Measurements from ENCODE around the gene SARNP.

The SARNP gene

DNA sequence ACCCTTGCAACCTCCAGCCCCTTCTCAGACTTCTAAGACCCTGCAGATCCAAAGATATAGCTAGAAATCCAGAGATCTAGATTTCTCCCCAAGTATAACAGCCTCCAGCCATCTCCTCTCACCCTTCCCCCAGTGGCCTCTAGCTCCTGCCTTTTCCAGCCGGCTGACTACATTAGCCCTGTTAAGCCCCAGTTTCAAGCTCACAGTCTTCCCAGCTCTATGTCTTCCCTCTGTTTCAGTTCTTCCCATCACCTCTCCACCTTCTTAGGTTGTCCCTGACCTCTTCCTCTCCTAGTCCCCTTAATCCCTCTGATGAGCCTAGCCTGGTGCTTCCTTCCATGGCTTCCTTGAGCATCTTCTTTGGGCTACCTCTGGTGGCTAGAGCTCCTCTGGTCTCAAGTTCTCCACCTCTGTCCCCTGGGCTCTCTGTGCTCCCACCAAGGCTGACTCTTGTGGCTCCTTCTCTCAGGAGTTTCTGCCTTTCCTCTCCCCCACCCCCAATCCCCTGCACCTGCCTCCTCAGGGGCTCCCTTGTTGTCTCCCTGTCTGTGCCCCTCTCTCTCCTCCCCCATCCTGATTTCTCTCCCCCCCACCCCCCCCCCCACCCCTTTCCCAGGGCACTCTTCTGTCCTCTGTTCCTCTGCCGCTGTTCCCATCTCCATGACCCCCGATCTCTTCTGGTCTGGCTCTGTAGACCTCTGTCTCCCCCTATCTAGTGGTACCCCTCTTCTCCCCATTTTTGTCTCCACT lies 75.4 kb downstream of the SARNP start:
- no peak for DNase-seq

DNA sequence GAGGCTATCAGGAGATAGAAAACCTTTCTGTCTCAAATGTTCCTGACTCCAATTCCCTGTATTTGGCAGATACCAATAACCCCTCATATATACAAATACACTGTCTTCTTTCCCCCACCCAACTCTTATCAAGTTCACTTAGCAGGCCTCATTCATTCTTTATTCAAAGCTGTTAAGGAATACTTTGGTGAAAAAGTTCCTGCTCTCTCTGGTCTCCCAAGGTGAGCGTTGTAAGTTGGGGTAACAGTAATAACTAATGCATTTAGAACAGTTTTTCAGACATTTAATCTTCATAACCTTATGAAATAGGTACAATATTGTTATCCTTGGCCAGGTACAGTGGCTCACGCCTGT lies 78.5 kb downstream of the SARNP start:
- no peak for DNase-seq

DNA sequence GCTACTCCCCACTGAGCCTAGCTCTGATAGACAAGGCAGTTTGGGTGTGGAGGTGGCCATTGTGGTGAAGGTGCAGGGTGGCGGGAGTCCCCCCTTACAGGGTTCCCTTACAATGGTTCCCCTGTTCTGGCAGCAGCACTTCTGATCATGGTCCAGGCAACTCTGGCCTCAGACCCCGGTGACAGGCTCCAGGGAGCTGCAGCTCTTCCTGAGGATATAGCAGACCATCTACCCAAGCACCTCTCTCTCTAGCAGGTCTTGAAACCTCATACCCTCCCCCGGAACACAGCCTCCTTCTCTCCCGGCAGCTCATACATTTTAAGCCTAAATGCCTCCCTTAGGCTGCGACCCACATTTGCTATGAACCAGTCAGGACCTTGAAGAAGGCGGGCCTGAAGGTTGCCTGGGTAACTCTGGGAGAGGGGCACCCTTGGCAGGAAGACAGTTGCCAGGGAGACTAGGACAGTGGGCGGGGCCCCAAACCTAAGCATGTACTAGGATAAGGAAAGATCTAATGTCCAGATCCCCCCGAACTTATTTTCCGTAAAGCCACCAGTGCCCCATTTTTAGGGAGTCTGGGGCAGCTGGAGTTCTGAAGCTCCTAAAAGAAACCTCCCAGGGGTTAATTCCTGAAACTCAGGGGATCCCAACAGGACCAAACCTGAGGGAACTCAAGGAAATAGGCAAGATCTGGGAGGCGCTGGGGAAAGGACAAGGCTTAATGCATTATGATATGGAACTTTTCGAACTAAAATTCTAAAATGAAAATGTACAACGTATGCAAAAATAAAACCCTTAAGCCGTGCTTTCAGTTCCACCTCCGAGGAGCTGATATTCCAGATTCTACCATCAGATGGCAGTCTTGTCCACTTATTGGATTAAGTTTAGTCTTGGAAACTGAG lies 79.2 kb downstream of the SARNP start:
- DNase-seq = peak; percentile 78

DNA sequence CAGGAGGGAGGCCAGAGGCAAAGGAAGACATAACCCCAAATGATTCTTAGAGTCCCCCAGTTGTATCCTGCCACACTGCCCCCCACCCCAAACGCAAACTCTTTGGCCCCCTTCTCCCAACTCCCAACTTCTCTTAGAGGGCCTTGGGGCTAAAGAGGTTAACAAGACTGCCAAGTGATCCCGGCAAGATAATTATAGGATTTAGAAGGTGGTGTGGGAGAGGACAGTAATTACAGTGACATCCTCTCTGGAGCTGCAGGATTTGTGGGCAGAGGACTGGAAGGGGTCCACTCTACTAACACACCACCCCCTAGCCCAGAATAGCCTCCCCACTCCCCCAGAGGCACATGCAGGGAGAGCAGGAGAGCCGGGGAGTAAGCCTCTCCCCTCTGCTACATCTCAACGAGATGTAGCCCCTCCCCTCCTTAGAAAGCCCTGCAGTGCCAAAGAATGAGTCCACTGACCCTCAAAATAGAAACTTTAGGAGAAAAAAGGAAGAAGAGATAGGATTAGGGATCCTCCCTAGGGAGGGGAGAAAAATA lies 79.9 kb downstream of the SARNP start:
- no peak for DNase-seq

DNA sequence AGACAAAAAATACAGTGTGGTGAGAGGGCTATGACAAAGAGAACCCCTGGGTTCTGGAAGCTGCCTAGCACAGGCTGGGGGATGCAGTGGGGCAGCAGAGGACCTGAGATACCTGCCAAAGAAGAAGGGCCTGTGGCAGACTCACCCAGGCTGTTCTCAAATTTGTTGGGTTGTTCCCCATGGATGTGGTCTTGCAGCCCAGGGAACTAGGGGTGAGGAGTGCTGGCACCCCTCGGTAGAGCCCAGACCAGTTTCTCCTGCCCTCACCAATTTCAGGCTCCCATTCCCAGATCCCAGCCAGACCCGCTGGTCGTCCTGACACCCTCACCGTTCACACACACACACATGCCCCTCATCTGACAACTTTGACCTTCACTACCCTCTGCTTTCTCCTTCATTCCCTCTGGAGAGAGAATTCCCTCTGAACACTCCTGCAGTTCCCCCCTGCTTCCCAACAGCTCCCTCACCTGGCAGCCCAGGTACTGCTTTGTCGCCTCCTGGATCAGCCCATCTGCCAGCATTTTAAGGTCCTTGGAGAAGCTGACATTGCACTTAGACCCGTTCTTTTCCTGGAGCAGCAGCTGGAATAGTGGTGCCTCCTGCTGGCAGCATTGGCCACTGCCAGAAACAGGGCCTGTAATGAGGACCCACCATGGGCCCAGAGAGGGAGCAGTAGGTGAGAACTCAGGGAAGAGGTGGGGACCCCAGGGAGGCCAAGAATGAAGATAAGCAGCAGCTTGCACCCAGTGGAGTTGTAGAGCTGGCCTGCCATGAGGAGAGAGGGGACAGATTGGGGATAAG lies 80.5 kb downstream of the SARNP start:
- peak; percentile 41 for DNase-seq

DNA sequence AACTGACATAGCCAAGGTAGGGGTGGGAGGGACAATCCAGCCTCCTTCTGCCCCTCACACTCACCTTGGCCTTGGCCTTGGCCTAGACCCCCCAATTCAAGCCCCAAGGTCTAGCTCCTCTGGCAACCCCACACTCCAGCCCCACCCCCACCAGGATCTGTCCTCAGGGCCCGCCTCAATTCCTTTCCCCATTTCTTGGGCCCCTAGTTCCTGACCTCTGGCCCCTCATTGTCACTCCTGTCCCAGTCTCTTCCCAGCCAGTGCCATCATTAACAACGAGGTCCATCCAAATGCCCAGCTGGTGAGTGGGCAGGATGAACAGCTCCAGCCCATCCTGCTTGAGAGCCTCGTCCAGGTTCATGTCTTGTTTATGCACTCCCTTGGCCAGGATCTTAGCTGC lies 81.4 kb downstream of the SARNP start:
- DNase-seq = no peak

DNA sequence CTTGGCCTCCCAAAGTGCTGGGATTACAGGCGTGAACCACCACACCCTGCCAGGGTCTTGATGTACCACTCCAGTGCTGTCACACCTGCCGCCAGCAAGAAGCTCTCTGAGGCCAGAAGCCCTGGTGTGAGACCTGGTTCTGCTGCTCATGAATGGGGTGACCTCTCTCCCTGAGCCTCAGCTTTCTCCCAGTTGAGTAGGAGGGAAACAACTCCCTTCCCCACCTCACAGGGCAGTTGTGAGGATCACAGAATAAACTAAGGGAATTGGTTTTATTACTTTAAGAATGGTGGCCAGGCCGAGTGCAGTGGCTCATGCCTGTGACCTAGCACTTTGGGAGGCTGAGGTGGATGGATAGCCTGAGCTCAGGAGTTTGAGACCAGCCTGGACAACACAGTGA lies 82.9 kb downstream of the SARNP start:
- DNase-seq = no peak

DNA sequence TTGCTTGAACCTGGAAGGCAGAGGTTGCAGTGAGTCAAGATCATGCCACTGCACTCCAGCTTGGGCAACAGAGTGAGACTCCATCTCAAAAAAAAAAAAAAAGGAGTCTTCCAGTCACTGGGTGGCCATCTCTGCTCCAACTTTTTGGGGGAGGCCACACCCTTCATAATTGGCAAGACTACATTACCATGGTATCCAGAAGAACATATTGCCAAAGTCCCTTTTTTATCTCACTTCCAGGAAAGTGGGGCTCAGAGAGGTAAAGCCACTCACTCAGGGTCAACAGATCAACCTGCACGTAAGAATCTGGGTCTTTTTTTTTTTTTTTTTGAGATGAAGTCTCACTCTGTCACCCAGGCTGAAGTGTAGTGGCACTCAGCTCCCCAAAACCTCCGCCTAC lies 83.7 kb downstream of the SARNP start:
- no peak for DNase-seq

DNA sequence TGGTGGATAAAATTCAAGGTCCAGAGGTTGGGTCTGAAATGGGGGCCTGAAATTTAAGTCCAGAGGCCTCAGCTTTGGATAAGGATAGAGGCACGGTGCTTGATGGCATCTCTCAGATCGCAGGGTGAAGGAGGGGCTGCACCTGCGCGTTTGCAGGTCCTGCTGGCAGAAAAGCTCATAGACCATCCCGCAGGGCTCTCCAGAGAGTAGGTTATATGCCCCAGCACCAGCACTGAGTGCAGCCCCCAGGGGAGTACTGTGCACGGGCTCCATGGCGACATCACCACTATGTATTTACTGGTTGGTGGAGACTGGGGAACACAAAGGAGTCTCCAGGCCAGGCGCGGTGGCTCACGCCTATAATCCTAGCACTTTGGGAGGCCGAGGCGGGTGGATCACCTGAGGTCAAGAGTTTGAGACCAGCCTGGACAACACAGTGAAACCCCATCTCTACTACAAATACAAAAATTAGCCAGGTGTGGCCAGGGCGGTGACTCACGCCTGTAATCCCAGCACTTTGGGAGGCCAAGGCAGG lies 84.4 kb downstream of the SARNP start:
- DNase-seq = no peak

DNA sequence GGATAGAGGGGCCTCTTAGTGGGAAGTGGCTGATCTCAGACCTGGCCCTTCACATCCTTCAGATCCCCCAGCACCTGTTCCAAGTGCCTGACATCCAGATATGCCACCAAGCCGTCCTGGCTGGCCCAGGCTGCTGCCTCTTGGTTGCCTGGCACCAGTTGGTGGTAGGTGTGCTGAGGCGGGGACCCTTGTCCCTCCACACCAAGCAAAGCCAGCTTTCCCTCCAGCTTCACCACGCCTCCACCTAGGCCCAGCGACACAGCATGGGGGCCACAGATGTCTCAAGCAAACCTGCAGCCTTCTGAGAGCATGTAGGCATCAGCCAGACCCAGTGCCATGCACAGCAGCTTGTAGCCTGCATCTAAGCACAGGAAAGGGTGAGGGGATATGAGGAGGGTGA lies 85.2 kb downstream of the SARNP start:
- no peak for DNase-seq

DNA sequence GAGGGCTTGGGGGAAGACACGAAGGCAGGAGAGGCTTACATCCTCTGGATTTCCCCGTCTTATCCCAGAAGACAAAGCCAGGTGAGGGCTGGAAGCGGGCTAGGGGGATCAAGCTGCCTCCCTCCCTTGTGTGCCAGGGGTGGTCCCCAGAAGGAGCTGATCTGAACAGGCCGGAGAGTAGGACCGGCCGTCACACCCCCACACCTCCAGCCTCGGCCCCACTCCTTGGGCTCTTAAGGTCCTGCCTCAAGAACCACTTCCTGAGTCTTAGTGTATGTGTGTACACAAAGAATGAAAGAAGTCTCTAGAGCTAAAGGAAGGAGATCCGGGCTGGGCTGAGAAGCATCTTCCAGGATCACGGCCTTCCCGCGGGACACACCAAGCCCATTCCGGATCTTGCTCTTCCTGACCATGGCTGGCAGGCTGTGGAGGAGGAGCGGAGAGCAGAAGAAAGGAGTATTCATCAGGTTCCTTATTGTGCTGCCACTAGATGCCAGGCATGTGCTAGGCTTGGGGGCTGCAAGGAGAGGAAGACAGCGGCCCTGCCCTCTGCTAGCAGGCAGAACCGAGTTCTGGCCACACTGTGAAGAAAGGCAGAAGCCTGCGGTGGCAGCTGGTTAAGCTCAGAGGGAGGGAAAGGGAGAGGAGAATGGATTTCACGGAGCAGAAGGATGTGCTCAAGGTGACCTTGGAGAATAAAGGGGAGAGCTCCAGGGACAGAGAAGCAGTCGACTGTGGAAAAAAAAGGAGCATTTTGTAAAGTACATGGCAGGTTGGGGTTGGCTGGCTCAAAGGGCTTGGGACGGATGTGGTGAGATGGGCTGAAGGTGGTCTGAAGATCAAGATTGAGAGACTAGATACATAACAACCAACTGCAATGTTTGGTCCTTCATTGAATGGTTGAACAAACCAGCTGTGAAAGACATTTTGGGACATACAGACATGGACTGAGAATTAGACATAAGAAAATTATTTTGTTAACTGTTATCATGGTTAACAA lies 87.4 kb downstream of the SARNP start:
- DNase-seq = peak; percentile 23

DNA sequence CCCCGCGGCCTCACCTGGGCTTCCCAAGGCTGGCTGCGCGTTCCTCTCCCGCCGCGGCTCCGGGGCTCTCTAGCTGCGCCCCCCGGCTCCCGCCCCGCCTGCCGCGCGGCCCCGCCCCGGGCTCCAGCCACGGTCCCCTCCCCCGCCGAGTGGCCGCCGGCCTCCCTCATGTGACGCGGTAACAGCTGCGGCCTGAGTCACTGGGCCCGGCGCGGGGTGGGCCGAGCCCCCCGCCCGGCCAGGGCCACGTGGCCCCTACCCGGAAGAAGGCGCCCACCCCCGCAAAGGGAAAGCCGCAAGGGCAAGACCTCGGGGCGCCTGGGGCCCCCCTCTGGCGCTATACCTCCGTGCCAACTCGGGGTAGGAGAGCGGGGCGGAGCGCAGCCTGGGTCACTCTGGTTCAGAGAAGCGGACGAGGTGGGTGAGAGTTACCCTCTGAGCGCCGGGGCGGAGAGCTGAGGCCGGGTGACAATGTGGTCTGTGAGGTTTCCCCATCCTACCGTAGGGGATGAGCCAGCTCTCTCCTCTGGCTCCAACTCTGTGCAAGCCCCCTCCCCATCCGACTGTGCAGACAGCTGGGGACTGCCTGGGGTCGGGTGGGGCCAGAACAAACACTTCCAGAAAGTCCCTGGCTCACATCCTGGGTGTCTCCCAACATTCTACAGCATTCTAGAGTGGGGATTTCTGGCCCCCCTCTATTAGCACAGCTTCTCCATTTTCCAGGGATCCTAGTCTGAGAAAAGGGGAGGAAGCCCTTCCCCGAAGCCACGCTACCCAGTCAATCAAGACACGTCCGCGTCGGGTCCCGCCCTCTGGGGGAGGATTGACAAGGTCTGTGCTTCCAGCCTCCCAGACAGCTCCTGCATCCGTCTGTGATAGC lies 88.3 kb downstream of the SARNP start, which contains the start of gene CD63:
TSS of gene CD63 (minus strand) at position 71 of the 880 bp plus-strand sequence. CDS start 668 bp downstream, outside the sequence.
- peak; percentile 36 for DNase-seq

DNA sequence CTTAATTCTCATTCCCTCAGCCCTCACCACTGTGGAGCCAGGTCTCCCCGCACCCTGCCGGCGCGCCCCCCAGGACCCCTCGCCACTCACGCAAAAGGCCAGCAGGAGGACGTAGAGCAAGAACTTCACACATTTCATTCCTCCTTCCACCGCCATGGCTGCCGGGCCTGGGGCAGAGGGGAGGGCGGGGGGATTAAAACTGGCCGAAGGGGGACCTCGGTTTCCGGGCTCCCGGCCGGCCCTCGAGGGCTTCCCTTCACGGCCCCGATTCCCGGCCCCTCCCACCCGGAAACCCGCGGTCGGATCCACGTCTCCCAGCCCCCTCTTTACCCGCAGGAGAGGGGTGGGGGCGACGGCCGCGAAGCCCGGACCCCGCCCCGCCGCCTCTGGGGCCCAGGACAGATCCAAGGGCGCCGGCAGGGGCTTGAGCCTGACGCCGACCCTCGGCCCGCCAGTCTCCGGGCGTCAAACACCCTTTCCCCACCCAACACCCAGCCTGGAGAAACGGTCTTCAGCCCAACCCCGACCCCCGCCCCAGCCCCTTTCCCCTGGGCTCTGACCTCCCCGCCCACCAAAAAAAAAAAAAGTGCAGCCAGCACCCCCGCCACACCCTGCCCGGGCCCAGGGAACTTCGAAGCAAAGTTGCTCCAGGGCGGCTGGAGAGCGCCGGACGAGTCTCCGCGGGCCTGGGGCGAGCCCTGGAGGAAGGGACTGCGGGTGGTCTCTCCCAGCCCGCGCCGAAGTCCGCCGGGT lies 89.2 kb downstream of the SARNP start:
- DNase-seq = no peak

DNA sequence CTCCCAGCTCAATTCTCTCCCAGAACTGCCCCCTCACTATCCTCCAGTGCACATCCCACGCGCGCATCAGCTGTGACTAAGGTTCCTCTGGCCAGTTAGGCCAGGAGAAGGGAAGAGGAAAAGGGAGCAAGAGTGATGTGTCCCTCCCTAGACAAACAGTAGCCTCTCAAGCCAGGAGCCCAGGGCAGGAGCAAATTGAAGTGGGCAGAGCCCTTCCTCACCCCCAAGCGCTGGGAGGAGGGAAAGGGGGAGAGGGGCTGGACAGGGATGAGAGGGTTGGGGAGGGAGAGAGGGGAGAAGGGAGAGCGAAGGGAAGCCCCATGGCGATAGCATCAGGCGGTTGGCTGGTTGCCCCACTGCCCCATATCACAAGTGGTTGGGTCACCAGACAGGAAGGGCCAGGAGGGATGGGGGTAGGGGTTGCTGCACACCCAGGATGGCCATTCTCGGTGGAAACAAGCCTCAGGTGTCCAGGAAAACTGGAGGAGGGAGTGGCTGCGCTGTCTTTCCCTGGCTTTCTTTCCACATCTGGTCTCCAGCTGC lies 89.8 kb downstream of the SARNP start:
- DNase-seq = no peak

DNA sequence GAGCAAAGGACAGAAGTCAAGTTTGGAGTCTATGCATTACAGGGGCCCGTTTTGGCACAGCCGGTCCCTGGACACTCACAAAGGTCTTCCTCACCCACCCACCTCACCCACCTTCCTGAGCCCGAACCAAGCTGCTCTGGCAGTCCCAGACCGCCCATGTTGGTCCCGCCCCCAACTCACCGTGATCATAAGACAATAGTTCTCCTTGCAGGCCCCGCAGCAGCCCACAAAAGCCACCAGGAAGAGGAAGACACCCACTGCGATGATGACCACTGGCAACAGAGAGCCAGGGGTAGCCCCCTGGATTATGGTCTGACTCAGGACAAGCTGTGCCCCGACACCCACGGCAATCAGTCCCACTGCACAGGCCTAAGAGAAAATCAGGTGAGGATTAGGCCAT lies 90.6 kb downstream of the SARNP start:
- DNase-seq = no peak

DNA sequence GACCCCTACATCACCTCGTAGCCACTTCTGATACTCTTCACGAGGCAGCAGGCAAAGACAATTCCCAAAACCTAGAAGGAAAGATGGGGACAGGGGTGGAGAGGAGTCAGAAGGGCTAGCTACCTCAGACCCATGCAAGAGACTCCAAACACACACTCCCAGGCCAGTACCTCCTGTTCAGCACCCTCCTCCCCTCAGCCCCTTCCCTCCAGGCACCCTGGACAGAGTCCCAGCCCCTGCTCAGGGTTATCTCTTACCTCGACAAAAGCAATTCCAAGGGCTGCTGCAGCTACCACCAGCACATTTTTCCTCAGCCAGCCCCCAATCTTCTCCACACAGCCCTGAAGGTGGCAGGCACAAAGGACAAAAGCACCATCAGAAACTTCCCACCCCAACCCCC lies 92.0 kb downstream of the SARNP start:
- no peak for DNase-seq

DNA sequence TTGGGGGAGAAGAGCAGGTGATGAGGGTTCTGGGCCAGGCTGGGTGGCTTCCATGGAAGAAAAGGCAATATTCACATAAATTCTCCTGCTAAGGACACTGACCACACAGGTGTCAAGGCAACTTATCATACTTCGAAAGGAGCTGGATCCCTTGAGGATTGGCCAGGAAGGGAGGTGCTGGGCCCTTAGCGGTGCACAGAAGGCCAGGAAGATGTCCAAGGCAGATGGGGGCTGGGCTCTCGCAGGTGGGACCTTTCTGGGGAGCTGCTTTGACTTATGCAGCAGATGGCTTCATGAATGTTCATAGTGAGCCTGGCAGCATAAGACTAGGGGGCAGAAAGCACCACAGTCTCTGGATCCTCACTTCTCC lies 92.6 kb downstream of the SARNP start:
- DNase-seq = no peak

DNA sequence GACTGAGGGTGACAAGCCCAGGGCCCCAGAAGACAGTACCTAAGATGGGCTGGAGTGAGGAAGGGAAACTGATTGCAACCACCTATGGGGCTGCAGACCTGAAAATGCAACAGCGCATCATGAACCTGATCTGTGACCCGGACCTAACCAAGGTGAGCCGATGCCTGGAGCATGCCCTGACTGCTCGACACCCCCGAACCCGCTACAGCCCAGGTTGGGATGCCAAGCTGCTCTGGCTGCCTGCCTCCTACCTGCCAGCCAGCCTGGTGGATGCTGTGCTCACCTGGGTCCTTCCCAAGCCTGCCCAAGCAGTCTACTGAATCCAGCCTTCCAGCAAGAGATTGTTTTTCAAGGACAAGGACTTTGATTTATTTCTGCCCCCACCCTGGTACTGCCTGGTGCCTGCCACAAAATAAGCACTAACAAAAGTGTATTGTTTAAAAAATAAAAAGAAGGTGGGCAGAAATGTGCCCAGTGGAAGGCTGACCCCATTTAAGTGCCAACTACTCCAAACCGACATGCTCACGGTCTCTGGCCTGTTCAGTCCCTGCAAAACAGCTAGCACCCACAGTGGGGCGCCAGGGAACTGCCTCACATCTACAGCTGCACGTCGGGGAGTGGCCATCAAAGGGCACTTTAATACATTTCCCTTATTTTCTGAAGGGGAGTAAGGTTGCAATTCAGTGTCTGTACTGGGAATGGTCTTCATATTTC lies 93.1 kb downstream of the SARNP start:
- DNase-seq = peak; percentile 51
